Mononuclear cell (primary cell): ENCODE results near the gene CCL14. TPM values are rescaled to one million over a fixed set of nuclear protein-coding genes. Genes with fewer than 3 reads are reported as not detected.
"Not testable (repeated sequence)": the region's sequence is repeated elsewhere in the genome, so short reads cannot be mapped to it uniquely, and the experiment has no call there.

Experiments used
- H3K27me3 ChIP-seq: 2 replicates; pipeline ENCODE4 v1.6.0; 2011; ENCODE audit warnings: low read length, control low read depth; ENCODE audit not compliant: insufficient read depth
- H3K4me1 ChIP-seq: 2 replicates; pipeline ENCODE4 v1.5.1; 2011; ENCODE audit warnings: mild to moderate bottlenecking, low read length, control low read depth; ENCODE audit not compliant: insufficient read depth
- H3K4me3 ChIP-seq: 2 replicates; pipeline ENCODE4 v1.5.1; 2011; ENCODE audit warnings: mild to moderate bottlenecking, low read length, moderate library complexity
- H3K9me3 ChIP-seq: 2 replicates; pipeline ENCODE4 v1.5.1; 2011; ENCODE audit warnings: low read depth, mild to moderate bottlenecking, control low read depth, low read length
- total RNA-seq: library from RNA; depleted of rRNA; stranded (reverse); fragments of >200 nt; gene quantifications from one replicate; pipeline ENCODE4 v1.2.3, GENCODE V29; 2012

Gene CCL14
- total RNA-seq, 1 donor, result not detected

DNA sequence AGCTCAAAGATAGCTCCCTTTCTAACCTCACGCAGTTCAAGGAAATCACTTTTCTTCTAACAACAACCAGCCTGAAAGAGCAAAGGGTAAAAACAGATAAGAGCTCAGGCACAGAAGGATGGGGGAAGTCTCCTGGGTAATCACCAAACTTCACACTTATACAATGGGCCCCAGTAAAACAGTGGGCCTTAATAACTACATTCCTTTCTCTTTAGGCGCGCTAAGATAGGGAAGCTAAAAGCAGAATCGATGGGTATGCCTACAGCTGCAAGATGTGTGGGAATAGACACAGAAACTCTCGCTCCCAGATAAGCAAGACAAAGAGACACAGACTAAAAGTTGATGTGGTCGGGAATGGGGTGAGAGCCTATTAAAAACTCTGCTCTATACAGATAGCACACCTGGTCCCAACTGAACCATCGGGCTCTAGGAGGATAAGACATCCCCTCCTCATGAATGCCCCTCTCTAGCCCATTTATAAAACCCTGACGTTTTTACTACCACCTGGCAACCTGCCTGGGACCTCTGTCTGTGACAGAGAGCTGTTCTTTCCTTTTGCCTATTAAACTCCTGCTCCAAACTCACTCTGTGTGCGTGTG, 43.8 kb downstream of the CCL14 start:
- Histone ChIP-seq H3K4me3 (no peak overlapping the region), H3K4me1 (peaks cover 7% of the 10 kb centered on the region), H3K9me3 (no peaks in the 10 kb centered on the region), H3K27me3 (no peaks in the 10 kb centered on the region)

- H3K4me1 ChIP-seq, H3K9me3 ChIP-seq, H3K27me3 ChIP-seq, H3K4me3 ChIP-seq: not testable (repeated sequence)
Observed at GRCh38 chr17:35938492-35938891, 48.0 kb downstream of the CCL14 start.

DNA sequence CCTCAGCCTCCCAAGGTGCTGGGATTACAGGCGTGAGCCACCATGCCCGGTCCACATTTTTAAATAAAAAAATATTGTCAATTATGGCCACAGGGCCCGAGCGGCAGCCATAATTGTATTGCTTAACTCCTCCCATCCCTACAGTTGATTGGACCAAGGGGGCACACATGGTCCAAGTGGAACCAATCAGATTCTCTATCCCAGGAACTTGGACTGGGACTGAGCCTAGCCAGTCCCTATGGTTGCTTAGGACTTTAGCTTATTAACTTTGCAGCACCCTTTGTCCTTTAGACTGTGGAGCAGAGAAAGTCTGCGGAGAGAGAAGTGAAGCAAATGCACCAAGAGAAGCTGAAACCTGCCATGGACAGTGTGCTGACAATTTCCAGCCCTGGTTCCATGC, 50.5 kb downstream of the CCL14 start:
- H3K9me3 ChIP-seq, result no peaks in the 10 kb centered on the region
- no peaks in the 10 kb centered on the region for H3K27me3 ChIP-seq
- no peak overlapping the region for H3K4me3 ChIP-seq
- H3K4me1 ChIP-seq, result no peaks in the 10 kb centered on the region

GRCh38 chr17:35934760-35935159, 51.8 kb downstream of the CCL14 start:
- Histone ChIP-seq H3K9me3 (no peaks in the 10 kb centered on the region), H3K4me1 (peaks cover 12% of the 10 kb centered on the region), H3K27me3 (no peaks in the 10 kb centered on the region), H3K4me3 (no peak overlapping the region)

Other genes starting within 250 kb of the CCL14 start
- gene GAS2L2, start 233.5 kb downstream of the CCL14 start, total RNA-seq, result under 0.01 TPM
- gene C17orf50, start 225.8 kb downstream of the CCL14 start, total RNA-seq, result not detected
- 8.1 TPM for gene MMP28, start 191.1 kb downstream of the CCL14 start, total RNA-seq
- 72.4 TPM for gene TAF15, start 177.2 kb downstream of the CCL14 start, total RNA-seq
- gene HEATR9, start 117.8 kb downstream of the CCL14 start, total RNA-seq, result 0.63 TPM
- 139 TPM for gene CCL5, start 106.4 kb downstream of the CCL14 start, total RNA-seq
- gene RDM1, start 56.0 kb downstream of the CCL14 start, total RNA-seq, result not detected
- not detected for gene LYZL6, start 43.0 kb downstream of the CCL14 start, total RNA-seq
- not detected for gene CCL16, start 5.2 kb downstream of the CCL14 start, total RNA-seq
- not detected for gene CCL15, start 14.8 kb upstream of the CCL14 start, total RNA-seq
- not detected for gene CCL23, start 31.2 kb upstream of the CCL14 start, total RNA-seq
- 0.31 TPM for gene CCL18, start 77.5 kb upstream of the CCL14 start, total RNA-seq
- 1,287 TPM for gene CCL3, start 103.4 kb upstream of the CCL14 start, total RNA-seq
- 482 TPM for gene CCL4, start 117.1 kb upstream of the CCL14 start, total RNA-seq
- not detected for gene TBC1D3B, start 189.9 kb upstream of the CCL14 start, total RNA-seq
- 169 TPM for gene CCL3L1, start 210.0 kb upstream of the CCL14 start, total RNA-seq
- gene CCL4L2, start 224.3 kb upstream of the CCL14 start, total RNA-seq, result 7.9 TPM